SU-DHL-6 (cell line): Measurements from ENCODE around the gene C11orf86.

ENCODE experiments used
- H2AFZ ChIP-seq: fragments of 200-600 bp; sonication (generic); 2 replicates; pipeline ENCODE4 v1.6.1; 2014; ENCODE audit warnings: low read depth, mild to moderate bottlenecking, moderate library complexity, mixed read lengths, antibody characterized with exemption, low read length; ENCODE audit not compliant: severe bottlenecking
- H3F3A ChIP-seq: fragments of 200-600 bp; shearing (Covaris generic); 2 replicates; pipeline ENCODE4 v1.6.0; 2016; ENCODE audit warnings: antibody characterized with exemption, mild to moderate bottlenecking; ENCODE audit not compliant: insufficient read depth
- H3K27ac ChIP-seq: fragments of 200-600 bp; sonication (generic); 2 replicates; pipeline ENCODE4 v1.5.1; 2016; ENCODE audit warnings: low read depth, mild to moderate bottlenecking, low read length, moderate library complexity, mixed read lengths
- H3K27me3 ChIP-seq: fragments of 200-600 bp; sonication (generic), shearing (Covaris generic); 2 replicates; pipeline ENCODE4 v1.6.0; 2014; ENCODE audit warnings: mild to moderate bottlenecking, low read length
- H3K36me3 ChIP-seq: fragments of 200-600 bp; sonication (generic); 2 replicates; pipeline ENCODE4 v1.6.1; 2014; ENCODE audit warnings: mild to moderate bottlenecking, low read length, mixed read lengths
- H3K4me2 ChIP-seq: fragments of 300-600, 200-600 bp; shearing (Covaris generic), sonication (generic); 2 replicates; pipeline ENCODE4 v1.6.0; 2014; ENCODE audit warnings: low read length, low read depth, mild to moderate bottlenecking; ENCODE audit not compliant: poor library complexity, severe bottlenecking
- H3K4me3 ChIP-seq: fragments of 200-600 bp; sonication (generic); 2 replicates; pipeline ENCODE4 v1.5.1; 2014; ENCODE audit warnings: antibody characterized with exemption, low read length, mild to moderate bottlenecking, mixed read lengths; ENCODE audit not compliant: insufficient read depth, poor library complexity, severe bottlenecking
- H3K79me2 ChIP-seq: fragments of 200-600 bp; sonication (generic); 2 replicates; pipeline ENCODE4 v1.6.1; 2014; ENCODE audit warnings: mild to moderate bottlenecking, low read length, moderate library complexity; ENCODE audit not compliant: insufficient read depth
- H3K9ac ChIP-seq: fragments of 200-600 bp; sonication (generic); 2 replicates; pipeline ENCODE4 v1.7.0; 2014; ENCODE audit warnings: mild to moderate bottlenecking, low read length
- H3K9me2 ChIP-seq: fragments of 200-600 bp; sonication (generic); replicated peaks from 2 replicates; pipeline ENCODE4 v1.6.1; 2014; ENCODE audit warnings: low read length; ENCODE audit not compliant: insufficient read depth
- H3K9me3 ChIP-seq: fragments of 200-600 bp; sonication (generic); 2 replicates; pipeline ENCODE4 v1.6.1; 2014; ENCODE audit warnings: low read length, mixed read lengths; ENCODE audit not compliant: insufficient read depth
- H4K20me1 ChIP-seq: fragments of 200-600 bp; sonication (generic); 2 replicates; pipeline ENCODE4 v1.6.1; 2014; ENCODE audit warnings: low read depth, mild to moderate bottlenecking, antibody characterized with exemption, low read length, moderate library complexity, mixed read lengths
- EZH2phosphoT487 ChIP-seq: fragments of 200-600 bp; sonication (generic), shearing (Covaris generic); conservative IDR thresholded peaks from 2 replicates; pipeline ENCODE4 v1.6.1; 2018; ENCODE audit warnings: mild to moderate bottlenecking, antibody characterized with exemption, low read length, moderate library complexity, mixed read lengths
- TF ChIP-seq, protein P1 (sequence below): fragments of 200-600 bp; sonication (generic); IDR thresholded peaks from one replicate; pipeline ENCODE4 v1.5.1; 2017; ENCODE audit warnings: antibody characterized with exemption, mild to moderate bottlenecking, low read length, moderate library complexity; ENCODE audit not compliant: insufficient read depth, poor library complexity, severe bottlenecking

The C11orf86 gene

GRCh38 chr11:66964495-66964894 is 10.6 kb upstream of the C11orf86 start:
- Histone ChIP-seq H3K9ac (no peak overlapping the region), H3K9me2 (no peaks in the 10 kb centered on the region), H3K4me3 (no peak overlapping the region), H4K20me1 (no peaks in the 10 kb centered on the region), H3F3A (no peaks in the 10 kb centered on the region), H3K27ac (no peak overlapping the region), H3K9me3 (no peaks in the 10 kb centered on the region), H2AFZ (no peak overlapping the region), H3K79me2 (no peaks in the 10 kb centered on the region), H3K27me3 (no peaks in the 10 kb centered on the region), H3K4me2 (no peak overlapping the region), H3K36me3 (no peaks in the 10 kb centered on the region)
- TF ChIP-seq, protein P1, sequence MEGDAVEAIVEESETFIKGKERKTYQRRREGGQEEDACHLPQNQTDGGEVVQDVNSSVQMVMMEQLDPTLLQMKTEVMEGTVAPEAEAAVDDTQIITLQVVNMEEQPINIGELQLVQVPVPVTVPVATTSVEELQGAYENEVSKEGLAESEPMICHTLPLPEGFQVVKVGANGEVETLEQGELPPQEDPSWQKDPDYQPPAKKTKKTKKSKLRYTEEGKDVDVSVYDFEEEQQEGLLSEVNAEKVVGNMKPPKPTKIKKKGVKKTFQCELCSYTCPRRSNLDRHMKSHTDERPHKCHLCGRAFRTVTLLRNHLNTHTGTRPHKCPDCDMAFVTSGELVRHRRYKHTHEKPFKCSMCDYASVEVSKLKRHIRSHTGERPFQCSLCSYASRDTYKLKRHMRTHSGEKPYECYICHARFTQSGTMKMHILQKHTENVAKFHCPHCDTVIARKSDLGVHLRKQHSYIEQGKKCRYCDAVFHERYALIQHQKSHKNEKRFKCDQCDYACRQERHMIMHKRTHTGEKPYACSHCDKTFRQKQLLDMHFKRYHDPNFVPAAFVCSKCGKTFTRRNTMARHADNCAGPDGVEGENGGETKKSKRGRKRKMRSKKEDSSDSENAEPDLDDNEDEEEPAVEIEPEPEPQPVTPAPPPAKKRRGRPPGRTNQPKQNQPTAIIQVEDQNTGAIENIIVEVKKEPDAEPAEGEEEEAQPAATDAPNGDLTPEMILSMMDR = no peak
- TF ChIP-seq EZH2phosphoT487 = no peak

DNA sequence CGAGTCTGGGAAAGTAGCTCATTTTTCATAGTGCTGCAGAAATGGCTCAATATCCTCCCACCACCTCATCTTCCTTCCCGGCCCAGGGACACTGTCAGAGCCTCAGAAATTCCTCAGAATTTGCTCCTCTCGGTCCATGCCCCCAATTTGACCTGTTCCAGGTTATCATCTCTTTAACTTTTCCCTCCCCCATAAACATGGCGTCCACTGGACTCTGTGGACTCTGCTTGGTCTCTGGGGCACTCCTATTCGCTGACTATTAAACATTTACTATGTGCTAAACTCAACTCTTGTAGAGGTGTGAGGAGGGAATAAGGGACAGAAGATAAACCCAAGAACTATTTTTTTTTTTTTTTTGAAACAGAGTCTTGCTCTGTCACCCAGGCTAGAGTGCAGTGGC is 8.8 kb upstream of the C11orf86 start:
- Histone ChIP-seq H3K9ac (no peak overlapping the region), H3K4me2 (no peak overlapping the region), H3K4me3 (no peak overlapping the region), H3K36me3 (no peaks in the 10 kb centered on the region), H2AFZ (no peak overlapping the region), H4K20me1 (no peaks in the 10 kb centered on the region), H3F3A (no peaks in the 10 kb centered on the region), H3K9me2 (no peaks in the 10 kb centered on the region), H3K27me3 (no peaks in the 10 kb centered on the region), H3K79me2 (no peaks in the 10 kb centered on the region), H3K9me3 (no peaks in the 10 kb centered on the region), H3K27ac (no peak overlapping the region)
- TF ChIP-seq, protein P1 = no peak
- TF ChIP-seq EZH2phosphoT487 = no peak

DNA sequence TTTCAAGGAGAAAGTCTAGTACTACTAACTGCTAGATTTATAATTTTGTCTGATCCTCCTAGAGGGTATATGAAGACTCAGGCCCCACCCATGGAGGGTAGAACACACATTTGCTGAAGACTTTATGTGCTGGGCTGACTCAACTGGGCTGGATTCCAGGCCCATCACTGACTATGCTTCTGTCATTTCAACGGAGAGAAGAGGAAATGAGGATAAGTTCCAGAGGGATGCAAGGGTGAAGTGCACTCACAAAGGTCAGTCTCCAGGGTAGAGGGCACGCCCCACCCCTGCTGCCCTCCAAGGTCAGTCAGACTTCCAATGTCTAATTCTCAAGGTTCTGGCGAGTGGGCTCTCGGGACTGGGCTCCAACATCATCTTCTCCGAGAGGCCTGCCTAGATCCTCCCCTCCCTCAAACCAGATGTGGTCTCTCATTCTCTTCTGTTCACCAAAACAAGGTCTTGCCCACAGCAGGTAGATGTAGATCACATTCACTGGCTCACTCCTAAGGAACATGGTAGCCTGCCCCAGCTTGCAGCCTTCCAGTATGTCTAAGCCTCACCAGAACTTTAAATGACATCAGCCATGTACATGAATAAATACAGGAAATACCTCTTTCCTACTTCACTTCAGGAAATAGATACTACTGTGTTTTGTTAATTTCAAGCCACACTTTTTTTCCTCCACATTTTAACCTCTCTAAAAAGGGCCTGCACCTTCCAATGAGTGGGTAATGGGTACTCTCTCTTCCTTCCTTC is 7.3 kb upstream of the C11orf86 start:
- Histone ChIP-seq H4K20me1 (no peaks in the 10 kb centered on the region), H3K9me2 (no peaks in the 10 kb centered on the region), H3K79me2 (no peaks in the 10 kb centered on the region), H3K9me3 (no peaks in the 10 kb centered on the region), H3K27ac (no peak overlapping the region), H3K36me3 (no peaks in the 10 kb centered on the region), H3K27me3 (no peaks in the 10 kb centered on the region), H2AFZ (no peak overlapping the region), H3K4me3 (no peak overlapping the region), H3K4me2 (no peak overlapping the region), H3K9ac (no peak overlapping the region), H3F3A (no peaks in the 10 kb centered on the region)
- TF ChIP-seq EZH2phosphoT487 = no peak
- TF ChIP-seq, protein P1 = no peak
